ENCODE measurements around the gene C3orf20.

Gene C3orf20

GRCh38 chr3:14770591-14770990 is 95.7 kb downstream of the C3orf20 start:
- ATAC-seq: no peak
- TF ChIP-seq ARNTL (CRISPR knock-in tag; IDR thresholded peaks at IDR 0.05; ENCODE audit: borderline replicate concordance, low read depth) (no peak), TSHZ2 (CRISPR knock-in tag; IDR thresholded peaks at IDR 0.05) (no peak), ZC3H10 (CRISPR knock-in tag; IDR thresholded peaks at IDR 0.05) (no peak), TCF4 (CRISPR knock-in tag; IDR thresholded peaks at IDR 0.05; ENCODE audit: borderline replicate concordance) (no peak), CSDC2 (CRISPR knock-in tag; IDR thresholded peaks at IDR 0.05) (no peak), PATZ1 (CRISPR knock-in tag; IDR thresholded peaks at IDR 0.05; ENCODE audit: borderline replicate concordance) (no peak), GLIS3 (CRISPR knock-in tag; IDR thresholded peaks at IDR 0.05) (no peak), ZFP3 (CRISPR knock-in tag; IDR thresholded peaks at IDR 0.05) (no peak), ZNF70 (CRISPR knock-in tag; IDR thresholded peaks at IDR 0.05) (no peak), ZNF565 (CRISPR knock-in tag; conservative IDR thresholded peaks at IDR 0.05; ENCODE audit: low read depth) (no peak), ZNF8 (CRISPR knock-in tag; IDR thresholded peaks at IDR 0.05) (no peak), TOX (CRISPR knock-in tag; IDR thresholded peaks at IDR 0.05; ENCODE audit: borderline replicate concordance) (no peak), CSRNP3 (CRISPR knock-in tag; IDR thresholded peaks at IDR 0.05) (no peak), PPARA (CRISPR knock-in tag; IDR thresholded peaks at IDR 0.05; ENCODE audit: borderline replicate concordance) (no peak), RARB (CRISPR knock-in tag; IDR thresholded peaks at IDR 0.05) (no peak), ISL1 (CRISPR knock-in tag; IDR thresholded peaks at IDR 0.05) (no peak), CREB5 (CRISPR knock-in tag; IDR thresholded peaks at IDR 0.05; ENCODE audit: low read depth) (no peak), BACH2 (CRISPR knock-in tag; IDR thresholded peaks at IDR 0.05; ENCODE audit: borderline replicate concordance) (no peak), ZFP30 (CRISPR knock-in tag; IDR thresholded peaks at IDR 0.05) (no peak)

- no peak for ATAC-seq
- no peak for TF ChIP-seq OSR1 (CRISPR knock-in tag; IDR thresholded peaks at IDR 0.05)
- no peak for TF ChIP-seq TSHZ2 (CRISPR knock-in tag; IDR thresholded peaks at IDR 0.05)
- TF ChIP-seq SNAI2 (CRISPR knock-in tag; IDR thresholded peaks at IDR 0.05): no peak
- TF ChIP-seq RARB (CRISPR knock-in tag; IDR thresholded peaks at IDR 0.05): no peak
- no peak for TF ChIP-seq ESRRG (CRISPR knock-in tag; IDR thresholded peaks at IDR 0.05)
- no peak for TF ChIP-seq ZC3H10 (CRISPR knock-in tag; IDR thresholded peaks at IDR 0.05)
- TF ChIP-seq ISL1 (CRISPR knock-in tag; IDR thresholded peaks at IDR 0.05): no peak
- TF ChIP-seq ZNF70 (CRISPR knock-in tag; IDR thresholded peaks at IDR 0.05): no peak
- TF ChIP-seq CSRNP3 (CRISPR knock-in tag; IDR thresholded peaks at IDR 0.05): no peak
- TF ChIP-seq PPARA (CRISPR knock-in tag; IDR thresholded peaks at IDR 0.05; ENCODE audit: borderline replicate concordance): no peak
- no peak for TF ChIP-seq PATZ1 (CRISPR knock-in tag; IDR thresholded peaks at IDR 0.05; ENCODE audit: borderline replicate concordance)
- no peak for TF ChIP-seq TOX (CRISPR knock-in tag; IDR thresholded peaks at IDR 0.05; ENCODE audit: borderline replicate concordance)
- TF ChIP-seq ARNTL (CRISPR knock-in tag; IDR thresholded peaks at IDR 0.05; ENCODE audit: borderline replicate concordance, low read depth): no peak
- TF ChIP-seq CSDC2 (CRISPR knock-in tag; IDR thresholded peaks at IDR 0.05): no peak
- TF ChIP-seq TCF4 (CRISPR knock-in tag; IDR thresholded peaks at IDR 0.05; ENCODE audit: borderline replicate concordance): no peak
- no peak for TF ChIP-seq ZNF8 (CRISPR knock-in tag; IDR thresholded peaks at IDR 0.05)
Measured at GRCh38 chr3:14771593-14772497, 96.9 kb downstream of the C3orf20 start.
